ENCODE data around the gene GLRA3. TPM values are rescaled to one million over a fixed set of nuclear protein-coding genes. Genes with fewer than 3 reads are reported as not detected.

Gene GLRA3
- total and polyA plus RNA-seq, 2 of the 8 experiments (the other 6 are each of a cell fraction or from before 2014, with no cell fraction given) = 0.02 TPM; not detected in 1

- no peak overlapping the region for H3K9ac ChIP-seq (replicated peaks in 1 of 4; ENCODE audit: extremely low read depth in 1 of 4, low read depth in 3 of 4, low read length in 3 of 4)
- H3K56ac ChIP-seq (replicated peaks; ENCODE audit: insufficient read length, low read depth, low read length) = no peak overlapping the region
- H4K91ac ChIP-seq (replicated peaks; ENCODE audit: insufficient read length, low read length) = no peak overlapping the region
- H3K4me2 ChIP-seq (ENCODE audit: insufficient read depth in 1 of 2, low read depth in 2 of 2, low read length in 2 of 2) = no peak overlapping the region
- no peak overlapping the region for H2BK12ac ChIP-seq (ENCODE audit: low read depth, low read length)
- H3K4me1 ChIP-seq (replicated peaks in 1 of 4; ENCODE audit: control insufficient read depth in 3 of 4, insufficient read depth in 4 of 4, low read length in 3 of 4) = no peaks in the 10 kb centered on the region
- H4K8ac ChIP-seq (ENCODE audit: extremely low read depth, insufficient read depth, low read length) = no peak overlapping the region
- no peaks in the 10 kb centered on the region for H3K36me3 ChIP-seq (ENCODE audit: control insufficient read depth in 2 of 4, insufficient read depth in 4 of 4, low read length in 3 of 4)
- FAIRE-seq (no peak), DNase-seq (ENCODE audit: low read depth in 1 of 2, low spot score in 2 of 2) (no peak)
- H3K27me3 ChIP-seq (replicated peaks in 1 of 4; ENCODE audit: control insufficient read depth in 3 of 4, extremely low read depth in 1 of 4, insufficient read depth in 3 of 4, low read length in 3 of 4) = no peaks in the 10 kb centered on the region
- CTCF ChIA-PET (ENCODE audit: partially characterized antibody) = interaction anchor here (1.2 to 1.7 kb wide), 2 partner anchors 11 to 37 kb away, joined by 3 to 13 read pairs; no protein-coding TSS in a partner anchor
- H4K5ac ChIP-seq (ENCODE audit: insufficient read length, low read depth, low read length) = no peak overlapping the region
- no peak overlapping the region for H2BK5ac ChIP-seq (ENCODE audit: low read depth, low read length)
- H3K27ac ChIP-seq (ENCODE audit: low read depth, low read length) = no peak overlapping the region
- H3K23ac ChIP-seq (ENCODE audit: insufficient read length) = no peak overlapping the region
- no peak overlapping the region for H2AFZ ChIP-seq (ENCODE audit: low read length)
- no peaks in the 10 kb centered on the region for H3K79me1 ChIP-seq (ENCODE audit: low read depth, low read length)
- H3K14ac ChIP-seq (ENCODE audit: insufficient read length) = no peak overlapping the region
- 98% methylated on average over 2 of the region's 2 CpGs; no CpG with 5 or more reads in 1 of the 2 experiments for WGBS, 2 experiments (ENCODE audit: extremely low coverage in 1 of 2, insufficient coverage in 1 of 2, insufficient read length in 1 of 2, insufficient replicate concordance in 2 of 2, low coverage in 1 of 2, low lambda C conversion rate in 2 of 2, missing lambda C conversion rate in 1 of 2)
- no peak overlapping the region for H3K4me3 ChIP-seq (ENCODE audit: extremely low read depth in 1 of 4, insufficient read depth in 2 of 4, low read depth in 3 of 4, low read length in 4 of 4)
- H2BK20ac ChIP-seq (ENCODE audit: low read length) = no peak overlapping the region
- H2BK120ac ChIP-seq (replicated peaks; ENCODE audit: low read depth, low read length) = no peak overlapping the region
- no peak overlapping the region for H3K4ac ChIP-seq (replicated peaks; ENCODE audit: insufficient read length, low read depth, low read length)
- POLR2A ChIA-PET (ENCODE audit: partially characterized antibody) = no interaction called here
- no peak overlapping the region for H3K18ac ChIP-seq (ENCODE audit: extremely low read depth, low read length)
- H4K20me1 ChIP-seq (replicated peaks in 1 of 2; ENCODE audit: control insufficient read depth in 1 of 2, insufficient read depth in 2 of 2, low read length in 2 of 2) = no peaks in the 10 kb centered on the region
- no peak overlapping the region for H2BK15ac ChIP-seq (ENCODE audit: low read length)
- H3K79me2 ChIP-seq (ENCODE audit: control insufficient read depth in 1 of 2, insufficient read depth in 2 of 2, low read length in 2 of 2) = no peaks in the 10 kb centered on the region
- H3K9me3 ChIP-seq (ENCODE audit: insufficient read depth in 2 of 2, low read depth in 1 of 2, low read length in 1 of 2) = no peaks in the 10 kb centered on the region
- no peaks in the 10 kb centered on the region for H3K23me2 ChIP-seq (ENCODE audit: low read depth, low read length)
- H2AK5ac ChIP-seq (ENCODE audit: low read depth, low read length) = no peak overlapping the region
- TF ChIP-seq SP2 (IDR thresholded peaks at IDR 0.05; ENCODE audit: low read length) (no peak), SP1 (IDR thresholded peaks at IDR 0.05; ENCODE audit: low read depth, low read length) (no peak), PHF8 (conservative IDR thresholded peaks at IDR 0.05; ENCODE audit: low read depth, low read length) (no peak), TEAD4 (IDR thresholded peaks at IDR 0.05; ENCODE audit: low read depth, low read length) (no peak), ZNF274 (IDR thresholded peaks at IDR 0.05; ENCODE audit: borderline replicate concordance, extremely low read depth, low read length) (no peak), ASH2L (IDR thresholded peaks at IDR 0.05; ENCODE audit: low read length) (no peak), SIX5 (IDR thresholded peaks at IDR 0.05; ENCODE audit: low read depth, low read length) (no peak), RFX5 (IDR thresholded peaks at IDR 0.05; ENCODE audit: borderline replicate concordance, low read depth, low read length) (no peak), MAX (IDR thresholded peaks at IDR 0.05) (no peak), NANOG (IDR thresholded peaks at IDR 0.05; ENCODE audit: insufficient read depth, low read depth, low read length, poor library complexity, severe bottlenecking) (no peak), KDM4A (IDR thresholded peaks at IDR 0.05; ENCODE audit: low read depth, low read length, severe bottlenecking) (no peak), POLR2AphosphoS5 (IDR thresholded peaks at IDR 0.05; ENCODE audit: low read depth, low read length) (no peak), YY1 (IDR thresholded peaks at IDR 0.05; ENCODE audit: low read depth, low read length) (no peak), SAP30 (IDR thresholded peaks at IDR 0.05; ENCODE audit: insufficient read depth, insufficient replicate concordance, low read length) (no peak), SUZ12 (IDR thresholded peaks at IDR 0.05; ENCODE audit: low read length) (no peak), RBBP5 (IDR thresholded peaks at IDR 0.05; ENCODE audit: borderline replicate concordance, low read depth, low read length) (no peak)
These were observed 77.0 kb downstream of the GLRA3 start for GRCh38 chr4:174752026-174752425.

All from H1 (cell line).